Activated CD8-positive, alpha-beta memory T cell treated with anti-CD3 and anti-CD28 coated beads for 36 hours (primary cell): ENCODE measurements around the gene ABHD10. TPM values are rescaled to one million over a fixed set of nuclear protein-coding genes. Genes with fewer than 3 reads are reported as not detected.

Experiments used
- total RNA-seq, 2 experiments: library from RNA; stranded (reverse); gene quantifications; one replicate each; pipeline ENCODE4 v1.2.3, GENCODE V29; 2021

ABHD10 gene
- total RNA-seq, 2 experiments from 2014 or later, result 49.0 to 56.6 TPM

Other genes with a start within 250 kb of the ABHD10 start
- gene PHLDB2, start 119.8 kb upstream of the ABHD10 start, total RNA-seq, result 1 to 10 TPM; 2.2 to 3.3 TPM
- gene TAGLN3, start 19.9 kb downstream of the ABHD10 start, total RNA-seq, result under 1 TPM; 0.52 to 0.57 TPM
- gene TMPRSS7, start 55.7 kb downstream of the ABHD10 start, total RNA-seq, result not detected
- 1 to 10 TPM; 3.5 to 3.8 TPM for gene C3orf52, start 107.4 kb downstream of the ABHD10 start, total RNA-seq
- 1 to 10 TPM; 3.0 to 4.3 TPM for gene GCSAM, start 154.2 kb downstream of the ABHD10 start, total RNA-seq